Measurements from ENCODE around the gene HDAC9.

DNA sequence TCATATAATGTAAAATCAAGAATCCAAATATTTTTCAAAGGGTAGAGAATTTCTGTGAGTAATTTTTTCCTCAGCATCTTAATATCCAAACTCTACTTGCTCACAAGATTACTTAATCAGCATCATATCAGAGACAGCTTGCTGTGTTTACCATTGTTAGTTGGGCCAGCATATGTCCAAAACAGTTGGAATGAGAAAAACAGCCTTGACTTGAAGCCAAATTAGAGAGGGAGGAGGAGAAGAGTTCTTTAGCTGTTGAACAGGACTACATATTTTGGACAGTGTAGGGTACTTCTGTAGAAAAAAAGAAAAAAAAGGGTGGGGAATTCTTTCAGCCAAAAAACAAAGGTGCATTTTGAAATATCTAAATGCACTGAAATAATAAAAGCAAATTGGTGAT lies 69.8 kb downstream of the HDAC9 start:
- TF ChIP-seq, protein P1, sequence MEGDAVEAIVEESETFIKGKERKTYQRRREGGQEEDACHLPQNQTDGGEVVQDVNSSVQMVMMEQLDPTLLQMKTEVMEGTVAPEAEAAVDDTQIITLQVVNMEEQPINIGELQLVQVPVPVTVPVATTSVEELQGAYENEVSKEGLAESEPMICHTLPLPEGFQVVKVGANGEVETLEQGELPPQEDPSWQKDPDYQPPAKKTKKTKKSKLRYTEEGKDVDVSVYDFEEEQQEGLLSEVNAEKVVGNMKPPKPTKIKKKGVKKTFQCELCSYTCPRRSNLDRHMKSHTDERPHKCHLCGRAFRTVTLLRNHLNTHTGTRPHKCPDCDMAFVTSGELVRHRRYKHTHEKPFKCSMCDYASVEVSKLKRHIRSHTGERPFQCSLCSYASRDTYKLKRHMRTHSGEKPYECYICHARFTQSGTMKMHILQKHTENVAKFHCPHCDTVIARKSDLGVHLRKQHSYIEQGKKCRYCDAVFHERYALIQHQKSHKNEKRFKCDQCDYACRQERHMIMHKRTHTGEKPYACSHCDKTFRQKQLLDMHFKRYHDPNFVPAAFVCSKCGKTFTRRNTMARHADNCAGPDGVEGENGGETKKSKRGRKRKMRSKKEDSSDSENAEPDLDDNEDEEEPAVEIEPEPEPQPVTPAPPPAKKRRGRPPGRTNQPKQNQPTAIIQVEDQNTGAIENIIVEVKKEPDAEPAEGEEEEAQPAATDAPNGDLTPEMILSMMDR (IDR thresholded peaks at IDR 0.05; ENCODE audit: low read depth, low read length, poor library complexity, severe bottlenecking), result no peak
- no peak for TF ChIP-seq EZH2phosphoT487 (IDR thresholded peaks at IDR 0.05; ENCODE audit: borderline replicate concordance, low read length)

Data from DOHH2 (cell line).